Measurements from ENCODE around the gene TMTC3. TPM values are rescaled to one million over a fixed set of nuclear protein-coding genes. Genes with fewer than 3 reads are reported as not detected.

The TMTC3 gene
- total RNA-seq, 1 donor from 2014 or later, result 24.0 TPM

GRCh38 chr12:88223519-88223918 is 81.4 kb downstream of the TMTC3 start:
- no peak for DNase-seq (ENCODE audit: low read depth)

GRCh38 chr12:88225776-88226175 is 83.7 kb downstream of the TMTC3 start:
- DNase-seq (ENCODE audit: low read depth), result no peak

- DNase-seq (ENCODE audit: low read depth), result no peak
Observed at GRCh38 chr12:88227263-88227662, 85.2 kb downstream of the TMTC3 start.

GRCh38 chr12:88227871-88228270 is 85.8 kb downstream of the TMTC3 start:
- DNase-seq (ENCODE audit: low read depth), result no peak

GRCh38 chr12:88228720-88229119 is 86.6 kb downstream of the TMTC3 start:
- DNase-seq (ENCODE audit: low read depth), result no peak

- no peak for DNase-seq (ENCODE audit: low read depth)
Observed at GRCh38 chr12:88230271-88230670, 88.2 kb downstream of the TMTC3 start.

GRCh38 chr12:88235183-88235833 is 93.2 kb downstream of the TMTC3 start:
- no peak for DNase-seq (ENCODE audit: low read depth)

- peak; percentile 39 for DNase-seq (ENCODE audit: low read depth)
Observed at GRCh38 chr12:88237954-88238353, 95.8 kb downstream of the TMTC3 start.

GRCh38 chr12:88238406-88238805 is 96.3 kb downstream of the TMTC3 start:
- no peak for DNase-seq (ENCODE audit: low read depth)

- DNase-seq (ENCODE audit: low read depth), result peak; percentile 80
Observed at GRCh38 chr12:88241862-88242570, 99.9 kb downstream of the TMTC3 start.

- DNase-seq (ENCODE audit: low read depth), result peak; percentile 59
Observed at GRCh38 chr12:88242571-88242925, 100.4 kb downstream of the TMTC3 start.

- DNase-seq (ENCODE audit: low read depth), result no peak
Observed at GRCh38 chr12:88242939-88243338, 100.8 kb downstream of the TMTC3 start.

- DNase-seq (ENCODE audit: low read depth), result no peak
Observed at GRCh38 chr12:88243982-88244381, 101.9 kb downstream of the TMTC3 start.

GRCh38 chr12:88245905-88246304 is 103.8 kb downstream of the TMTC3 start:
- no peak for DNase-seq (ENCODE audit: low read depth)

- DNase-seq (ENCODE audit: low read depth), result peak; percentile 61
Observed at GRCh38 chr12:88247241-88247643, 105.1 kb downstream of the TMTC3 start.

- DNase-seq (ENCODE audit: low read depth), result no peak
Observed at GRCh38 chr12:88248606-88249005, 106.5 kb downstream of the TMTC3 start.

Other genes starting within 250 kb of the TMTC3 start
- not detected in 2 replicates for gene C12orf50, start 112.9 kb upstream of the TMTC3 start, total RNA-seq
- 13.9 and 16.8 TPM in 2 replicates for gene CEP290, start 219 bp upstream of the TMTC3 start, total RNA-seq